A673 (cell line): ENCODE measurements around the gene FLT1.

Experiments used
- CTCF ChIP-seq: fragments of 300-800, 200-600 bp; sonication (generic); conservative IDR thresholded peaks from 2 replicates; pipeline ENCODE4 v1.5.1; 2017; ENCODE audit warnings: low read depth, mild to moderate bottlenecking, antibody characterized with exemption, low read length, moderate library complexity, mixed read lengths
- EZH2 ChIP-seq: fragments of 200-600 bp; sonication (generic); IDR thresholded peaks from 2 replicates; pipeline ENCODE4 v1.6.1; 2017; ENCODE audit warnings: borderline replicate concordance, low read depth, mild to moderate bottlenecking, mixed read lengths, antibody characterized with exemption, low read length; ENCODE audit not compliant: poor library complexity, severe bottlenecking

- TF ChIP-seq CTCF, result no peak
- no peak for TF ChIP-seq EZH2
These were observed 110.1 kb downstream of the FLT1 start for GRCh38 chr13:28384789-28385188.
